NCI-H1417 (cell line): ENCODE results near the gene SLC2A14.
"Not testable (repeated sequence)": the region's sequence is repeated elsewhere in the genome, so short reads cannot be mapped to it uniquely, and the experiment has no call there.

ENCODE experiments used
- DNase-seq, 3 experiments: peaks; one replicate each; lab custom pipeline; 2025; lab: John Stamatoyannopoulos, UW

The SLC2A14 gene

GRCh38 chr12:7872566-7873319 is at the start of gene SLC2A14:
SLC2A14 (minus strand) TSS chr12:7872915; CDS start chr12:7869880, 3,035 bp downstream.
- no peak for DNase-seq

- DNase-seq: not testable (repeated sequence)
Observed at GRCh38 chr12:7921181-7921580, 48.5 kb upstream of the SLC2A14 start.

- DNase-seq: not testable (repeated sequence)
Observed at GRCh38 chr12:7918268-7918590, 45.5 kb upstream of the SLC2A14 start.

- DNase-seq: no peak
Observed at GRCh38 chr12:7917392-7918267, 44.9 kb upstream of the SLC2A14 start.

- no peak for DNase-seq
Observed at GRCh38 chr12:7916936-7917335, 44.2 kb upstream of the SLC2A14 start.

GRCh38 chr12:7915661-7916403 is 43.1 kb upstream of the SLC2A14 start:
- DNase-seq: no peak

- not testable (repeated sequence) for DNase-seq
Observed at GRCh38 chr12:7910106-7910505, 37.4 kb upstream of the SLC2A14 start.

GRCh38 chr12:7907009-7907408 is 34.3 kb upstream of the SLC2A14 start:
- DNase-seq: peak in 1 of 3 experiments; percentile 10

GRCh38 chr12:7906303-7906702 is 33.6 kb upstream of the SLC2A14 start:
- DNase-seq: not testable (repeated sequence)

- DNase-seq: not testable (repeated sequence)
Observed at GRCh38 chr12:7905600-7906125, 32.9 kb upstream of the SLC2A14 start.

GRCh38 chr12:7905071-7905470 is 32.4 kb upstream of the SLC2A14 start:
- peak in 1 of 3 experiments; percentile 27 for DNase-seq

GRCh38 chr12:7902416-7902815 is 29.7 kb upstream of the SLC2A14 start:
- not testable (repeated sequence) for DNase-seq

GRCh38 chr12:7899755-7900154 is 27.0 kb upstream of the SLC2A14 start:
- no peak for DNase-seq

GRCh38 chr12:7896726-7897125 is 24.0 kb upstream of the SLC2A14 start:
- DNase-seq: not testable (repeated sequence)

- no peak for DNase-seq
Observed at GRCh38 chr12:7892186-7892980, 19.7 kb upstream of the SLC2A14 start.

GRCh38 chr12:7884689-7885088 is 12.0 kb upstream of the SLC2A14 start:
- DNase-seq: no peak

- DNase-seq: not testable (repeated sequence)
Observed at GRCh38 chr12:7881736-7882120, 9.0 kb upstream of the SLC2A14 start.

GRCh38 chr12:7880952-7881735 is 8.4 kb upstream of the SLC2A14 start:
- DNase-seq: not testable (repeated sequence)

GRCh38 chr12:7879246-7879645 is 6.5 kb upstream of the SLC2A14 start:
- no peak for DNase-seq

GRCh38 chr12:7877420-7877819 is 4.7 kb upstream of the SLC2A14 start:
- DNase-seq: no peak
